ENCODE measurements around the gene HIGD2B.

GRCh38 chr15:72735111-72735510, 49.1 kb upstream of the HIGD2B start:
- TF ChIP-seq GATA2 (IDR thresholded peaks at IDR 0.05; ENCODE audit: low read depth, low read length) (no peak), GATA3 (IDR thresholded peaks at IDR 0.05; ENCODE audit: low read depth, low read length) (no peak)

Measured in SH-SY5Y (cell line).